GM21360 (cell line): ENCODE results near the gene USP37.
"Not testable (repeated sequence)": the region's sequence is repeated elsewhere in the genome, so short reads cannot be mapped to it uniquely, and the experiment has no call there.

Source experiments
- ATAC-seq: cut with Tn5 transposase; IDR thresholded peaks from one replicate; pipeline ENCODE4 v1.9.1; 2021; ENCODE audit warnings: mild to moderate bottlenecking, moderate library complexity; ENCODE audit not compliant: unreplicated experiment

The USP37 gene

GRCh38 chr2:218554225-218554624 is 13.9 kb downstream of the USP37 start:
- not testable (repeated sequence) for ATAC-seq

GRCh38 chr2:218547978-218548377 is 20.2 kb downstream of the USP37 start:
- peak; percentile 55 for ATAC-seq

GRCh38 chr2:218547511-218547910 is 20.6 kb downstream of the USP37 start:
- ATAC-seq, result no peak

GRCh38 chr2:218546012-218546411 is 22.1 kb downstream of the USP37 start:
- ATAC-seq, result no peak

- no peak for ATAC-seq
Observed at GRCh38 chr2:218540015-218540414, 28.1 kb downstream of the USP37 start.

- ATAC-seq, result no peak
Observed at GRCh38 chr2:218536804-218537494, 31.2 kb downstream of the USP37 start.

GRCh38 chr2:218529990-218530389 is 38.2 kb downstream of the USP37 start:
- ATAC-seq, result no peak

GRCh38 chr2:218528409-218528808 is 39.7 kb downstream of the USP37 start:
- ATAC-seq, result not testable (repeated sequence)

- ATAC-seq, result no peak
Observed at GRCh38 chr2:218523651-218524050, 44.5 kb downstream of the USP37 start.

- ATAC-seq, result no peak
Observed at GRCh38 chr2:218518876-218519275, 49.3 kb downstream of the USP37 start.

GRCh38 chr2:218517434-218518206 is 50.5 kb downstream of the USP37 start:
- no peak for ATAC-seq

GRCh38 chr2:218516614-218517013 is 51.5 kb downstream of the USP37 start:
- ATAC-seq, result no peak

GRCh38 chr2:218513676-218514075 is 54.5 kb downstream of the USP37 start:
- ATAC-seq, result no peak

GRCh38 chr2:218508299-218508698 is 59.9 kb downstream of the USP37 start:
- no peak for ATAC-seq

- no peak for ATAC-seq
Observed at GRCh38 chr2:218505754-218506371, 62.3 kb downstream of the USP37 start.

GRCh38 chr2:218501665-218502064 is 66.5 kb downstream of the USP37 start:
- no peak for ATAC-seq

- ATAC-seq, result no peak
Observed at GRCh38 chr2:218500501-218501060, 67.6 kb downstream of the USP37 start.

- no peak for ATAC-seq
Observed at GRCh38 chr2:218485986-218486667, 82.0 kb downstream of the USP37 start.

GRCh38 chr2:218482651-218483050 is 85.5 kb downstream of the USP37 start:
- no peak for ATAC-seq

GRCh38 chr2:218479595-218479994 is 88.6 kb downstream of the USP37 start:
- no peak for ATAC-seq

GRCh38 chr2:218478544-218478943 is 89.6 kb downstream of the USP37 start:
- no peak for ATAC-seq
